Astrocyte (in vitro differentiated cells and primary cell): ENCODE measurements around the gene FBXO46. TPM values are rescaled to one million over a fixed set of nuclear protein-coding genes. Genes with fewer than 3 reads are reported as not detected.

ENCODE experiments used
- DNase-seq: peaks from one replicate; pipeline ENCODE4 v3.0.0-alpha.2; 2010; ENCODE audit warnings: low read depth
- FAIRE-seq: peaks from 2 replicates; lab custom pipeline; 2011; peaks lifted over from hg19 to GRCh38; lab: Jason Lieb, UNC
- H2AFZ ChIP-seq: 2 replicates; pipeline ENCODE4 v1.6.0; 2012; ENCODE audit warnings: low read depth, low read length, inconsistent platforms
- H3K27ac ChIP-seq: 2 replicates; pipeline ENCODE4 v1.5.1; 2011; ENCODE audit warnings: low read depth, low read length, inconsistent platforms
- H3K27me3 ChIP-seq: 2 replicates; pipeline ENCODE4 v1.6.0; 2011; ENCODE audit warnings: low read length, inconsistent platforms; ENCODE audit not compliant: insufficient read depth
- H3K36me3 ChIP-seq: 2 replicates; pipeline ENCODE4 v1.5.1; 2011; ENCODE audit warnings: low read length, inconsistent platforms; ENCODE audit not compliant: insufficient read depth
- H3K4me1 ChIP-seq: 2 replicates; pipeline ENCODE4 v1.5.1; 2011; ENCODE audit warnings: low read length, inconsistent platforms; ENCODE audit not compliant: insufficient read depth
- H3K4me2 ChIP-seq: 2 replicates; pipeline ENCODE4 v1.6.0; 2012; ENCODE audit warnings: low read length, inconsistent platforms
- H3K4me3 ChIP-seq: 2 replicates; pipeline ENCODE4 v1.5.1; 2011; ENCODE audit warnings: low read depth, mild to moderate bottlenecking, low read length, inconsistent platforms; ENCODE audit not compliant: insufficient read depth
- H3K79me2 ChIP-seq: 2 replicates; pipeline ENCODE4 v1.6.0; 2012; ENCODE audit warnings: mild to moderate bottlenecking, low read length, inconsistent platforms; ENCODE audit not compliant: insufficient read depth
- H3K9ac ChIP-seq: 2 replicates; pipeline ENCODE4 v1.6.0; 2012; ENCODE audit warnings: mild to moderate bottlenecking, low read length, inconsistent platforms
- H3K9me3 ChIP-seq: 2 replicates; pipeline ENCODE4 v1.5.1; 2012; ENCODE audit warnings: low read depth, mild to moderate bottlenecking, low read length, inconsistent platforms; ENCODE audit not compliant: insufficient read depth
- H4K20me1 ChIP-seq: 2 replicates; pipeline ENCODE4 v1.6.0; 2012; ENCODE audit warnings: low read length, inconsistent platforms; ENCODE audit not compliant: insufficient read depth
- H3K27ac Mint-ChIP-seq: one replicate; pipeline ENCODE4 v1.8.0; 2021; ENCODE audit warnings: mild to moderate bottlenecking, mixed read lengths; ENCODE audit not compliant: unreplicated experiment
- H3K27me3 Mint-ChIP-seq: one replicate; pipeline ENCODE4 v1.8.0; 2021; ENCODE audit warnings: low read depth, mixed read lengths; ENCODE audit not compliant: unreplicated experiment
- H3K36me3 Mint-ChIP-seq: one replicate; pipeline ENCODE4 v1.8.0; 2021; ENCODE audit warnings: low read depth, mixed read lengths; ENCODE audit not compliant: unreplicated experiment
- H3K4me1 Mint-ChIP-seq: one replicate; pipeline ENCODE4 v1.8.0; 2021; ENCODE audit warnings: low read depth, mixed read lengths; ENCODE audit not compliant: unreplicated experiment
- H3K4me3 Mint-ChIP-seq: one replicate; pipeline ENCODE4 v1.8.0; 2021; ENCODE audit warnings: mild to moderate bottlenecking, moderate library complexity, mixed read lengths; ENCODE audit not compliant: unreplicated experiment
- H3K9me3 Mint-ChIP-seq: one replicate; pipeline ENCODE4 v1.8.0; 2021; ENCODE audit warnings: mild to moderate bottlenecking, mixed read lengths; ENCODE audit not compliant: unreplicated experiment
- CTCF ChIP-seq: IDR thresholded peaks from 2 replicates; pipeline ENCODE4 v1.5.1; 2011; ENCODE audit warnings: low read depth, mild to moderate bottlenecking, inconsistent platforms, low read length, moderate library complexity; ENCODE audit not compliant: insufficient read depth
- EZH2 ChIP-seq: IDR thresholded peaks from 2 replicates; pipeline ENCODE4 v1.6.1; 2012; ENCODE audit warnings: mild to moderate bottlenecking, low read length, inconsistent platforms; ENCODE audit not compliant: insufficient read depth
- total RNA-seq: library from RNA; stranded (reverse); gene quantifications from 2 replicates; pipeline ENCODE4 v1.2.1, GENCODE V29; 2021

The FBXO46 gene
- total RNA-seq, 1 donor from 2014 or later, result 21.1 TPM

GRCh38 chr19:45762870-45763631 is 32.4 kb upstream of the FBXO46 start:
- H3K9ac ChIP-seq, result no peak overlapping the region
- Mint-ChIP-seq H3K27me3 (peaks cover 5% of the 10 kb centered on the region), H3K4me1 (peaks cover 8% of the 10 kb centered on the region), H3K27ac (peak overlapping the region; percentile 41), H3K36me3 (no peaks in the 10 kb centered on the region), H3K9me3 (no peaks in the 10 kb centered on the region), H3K4me3 (no peak overlapping the region)
- no peaks in the 10 kb centered on the region for H3K9me3 ChIP-seq
- no peak overlapping the region for H2AFZ ChIP-seq
- H3K4me2 ChIP-seq, result no peak overlapping the region
- no peaks in the 10 kb centered on the region for H4K20me1 ChIP-seq
- no peaks in the 10 kb centered on the region for H3K27me3 ChIP-seq
- peaks cover 27% of the 10 kb centered on the region for H3K4me1 ChIP-seq
- DNase-seq, result no peak
- H3K36me3 ChIP-seq, result no peaks in the 10 kb centered on the region
- H3K4me3 ChIP-seq, result no peak overlapping the region
- peaks cover 12% of the 10 kb centered on the region for H3K79me2 ChIP-seq
- TF ChIP-seq CTCF, result no peak
- no peak for TF ChIP-seq EZH2
- no peak overlapping the region for H3K27ac ChIP-seq
- FAIRE-seq, result no peak

- Histone ChIP-seq H3K27ac (no peak overlapping the region), H3K79me2 (peaks cover 8% of the 10 kb centered on the region), H3K27me3 (no peaks in the 10 kb centered on the region), H3K4me2 (no peak overlapping the region), H3K36me3 (no peaks in the 10 kb centered on the region), H3K4me3 (no peak overlapping the region), H4K20me1 (no peaks in the 10 kb centered on the region), H3K9me3 (no peaks in the 10 kb centered on the region), H2AFZ (no peak overlapping the region), H3K9ac (no peak overlapping the region), H3K4me1 (peaks cover 20% of the 10 kb centered on the region)
- TF ChIP-seq EZH2 (no peak), CTCF (no peak)
- no peaks in the 10 kb centered on the region for H3K9me3 Mint-ChIP-seq
- FAIRE-seq (no peak), DNase-seq (no peak)
- no peak overlapping the region for H3K27ac Mint-ChIP-seq
- H3K36me3 Mint-ChIP-seq, result no peaks in the 10 kb centered on the region
- peaks cover 9% of the 10 kb centered on the region for H3K27me3 Mint-ChIP-seq
- no peak overlapping the region for H3K4me3 Mint-ChIP-seq
- H3K4me1 Mint-ChIP-seq, result peaks cover 8% of the 10 kb centered on the region
Observed at GRCh38 chr19:45761714-45762113, 31.0 kb upstream of the FBXO46 start.

GRCh38 chr19:45758921-45759320 is 28.2 kb upstream of the FBXO46 start:
- Histone ChIP-seq H3K36me3 (no peaks in the 10 kb centered on the region), H3K4me3 (no peak overlapping the region), H2AFZ (no peak overlapping the region), H3K9ac (no peak overlapping the region), H3K27me3 (no peaks in the 10 kb centered on the region), H3K27ac (no peak overlapping the region), H3K4me2 (no peak overlapping the region), H3K79me2 (no peaks in the 10 kb centered on the region), H4K20me1 (no peaks in the 10 kb centered on the region), H3K4me1 (peaks cover 2% of the 10 kb centered on the region), H3K9me3 (no peaks in the 10 kb centered on the region)
- no peak overlapping the region for H3K4me3 Mint-ChIP-seq
- H3K4me1 Mint-ChIP-seq, result no peaks in the 10 kb centered on the region
- no peak overlapping the region for H3K27ac Mint-ChIP-seq
- peaks cover 20% of the 10 kb centered on the region for H3K27me3 Mint-ChIP-seq
- peaks cover 1% of the 10 kb centered on the region for H3K9me3 Mint-ChIP-seq
- no peak for FAIRE-seq
- TF ChIP-seq EZH2, result no peak
- no peak for TF ChIP-seq CTCF
- no peaks in the 10 kb centered on the region for H3K36me3 Mint-ChIP-seq
- no peak for DNase-seq
